ENCODE data around the gene FAM221B.

The FAM221B gene

DNA sequence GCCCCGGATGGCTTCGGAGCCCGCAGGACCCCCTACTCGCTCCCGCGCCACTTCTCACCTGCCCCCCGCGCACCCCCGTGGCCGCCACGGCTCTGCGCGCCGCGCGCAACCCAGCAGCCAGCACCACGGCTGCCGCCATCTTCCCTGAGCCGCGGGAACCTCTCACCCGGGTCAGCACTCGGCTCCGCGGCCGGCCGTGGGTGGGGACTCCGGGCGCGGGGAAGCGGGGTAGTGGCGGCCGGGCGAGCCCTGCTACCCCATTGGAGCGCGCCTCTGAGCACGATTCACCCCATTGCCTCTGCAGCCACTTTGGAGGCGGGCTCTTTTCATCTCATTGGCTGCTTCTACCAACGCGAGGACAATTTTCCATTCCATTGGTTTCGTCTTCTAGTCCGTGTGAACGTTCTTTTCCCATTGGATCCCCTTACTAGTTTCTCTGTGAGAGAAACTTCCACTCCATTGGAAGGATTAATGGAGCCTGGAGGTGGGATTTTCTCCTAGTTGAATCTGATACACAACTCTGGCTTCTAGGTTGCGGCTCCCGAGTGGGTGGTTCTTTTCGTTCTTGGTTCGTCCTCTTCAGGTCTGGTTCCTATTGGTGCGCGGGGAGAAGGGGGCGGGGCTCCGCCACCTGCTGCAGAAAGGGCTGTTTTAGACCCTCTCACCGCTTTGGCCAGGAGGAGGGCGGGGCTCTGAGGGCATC is 13.5 kb downstream of the FAM221B start, which contains the start of gene HINT2:
TSS of gene HINT2 (minus strand) at position 202 of the 703 bp plus-strand sequence. CDS start at position 139, 63 bp downstream.
- DNase-seq = peak; percentile 98

GRCh38 chr9:35814106-35814840 is 14.3 kb downstream of the FAM221B start:
- peak; percentile 33 for DNase-seq

- DNase-seq = no peak
Measured at GRCh38 chr9:35813434-35814105, 15.0 kb downstream of the FAM221B start.

- peak; percentile 96 for DNase-seq
Measured at GRCh38 chr9:35812025-35812602, 16.4 kb downstream of the FAM221B start, which contains the start of gene SPAG8. Gene SPAG8, minus strand, starts transcription at chr9:35812262. Its CDS starts 115 bp downstream, at chr9:35812147.

- DNase-seq = no peak
Measured at GRCh38 chr9:35811381-35812024, 17.0 kb downstream of the FAM221B start.

DNA sequence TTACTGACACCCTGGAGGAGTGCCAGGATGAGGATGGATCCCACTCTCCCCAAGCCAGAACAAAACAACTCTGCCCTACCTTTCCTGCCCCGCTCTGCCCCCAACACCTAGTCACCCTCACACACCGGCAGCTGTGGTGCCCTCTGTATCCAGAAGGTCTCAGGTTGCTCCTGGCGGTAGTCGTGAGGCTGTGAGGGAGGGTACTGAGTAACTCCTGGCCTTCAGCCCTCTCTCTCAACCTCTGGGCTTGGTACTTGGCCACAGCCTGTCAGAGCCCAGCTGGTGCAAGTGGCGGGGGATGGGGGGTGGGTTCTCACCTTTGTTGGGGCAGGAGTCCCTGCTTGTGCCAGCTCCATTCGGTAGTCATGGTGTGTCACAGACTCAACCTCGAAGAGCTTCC is 18.4 kb downstream of the FAM221B start:
- no peak for DNase-seq

GRCh38 chr9:35808433-35808832 is 20.1 kb downstream of the FAM221B start:
- DNase-seq = no peak

DNA sequence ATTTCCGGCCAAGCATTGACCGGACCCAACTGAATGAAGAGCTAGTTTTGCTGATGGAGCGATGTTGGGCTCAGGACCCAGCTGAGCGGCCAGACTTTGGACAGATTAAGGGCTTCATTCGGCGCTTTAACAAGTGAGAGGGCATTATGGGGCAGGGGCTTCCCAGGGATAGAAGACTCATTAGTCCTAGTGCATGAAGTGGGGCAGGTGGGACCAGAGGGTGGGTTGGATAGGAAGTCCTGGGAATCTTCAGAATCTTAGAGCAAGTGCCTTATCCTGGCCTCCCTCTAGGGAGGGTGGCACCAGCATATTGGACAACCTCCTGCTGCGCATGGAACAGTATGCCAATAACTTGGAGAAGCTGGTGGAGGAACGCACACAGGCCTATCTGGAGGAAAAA is 22.4 kb downstream of the FAM221B start:
- no peak for DNase-seq

GRCh38 chr9:35801328-35802128 is 27.0 kb downstream of the FAM221B start:
- no peak for DNase-seq

GRCh38 chr9:35800530-35800929 is 28.0 kb downstream of the FAM221B start:
- DNase-seq = no peak

DNA sequence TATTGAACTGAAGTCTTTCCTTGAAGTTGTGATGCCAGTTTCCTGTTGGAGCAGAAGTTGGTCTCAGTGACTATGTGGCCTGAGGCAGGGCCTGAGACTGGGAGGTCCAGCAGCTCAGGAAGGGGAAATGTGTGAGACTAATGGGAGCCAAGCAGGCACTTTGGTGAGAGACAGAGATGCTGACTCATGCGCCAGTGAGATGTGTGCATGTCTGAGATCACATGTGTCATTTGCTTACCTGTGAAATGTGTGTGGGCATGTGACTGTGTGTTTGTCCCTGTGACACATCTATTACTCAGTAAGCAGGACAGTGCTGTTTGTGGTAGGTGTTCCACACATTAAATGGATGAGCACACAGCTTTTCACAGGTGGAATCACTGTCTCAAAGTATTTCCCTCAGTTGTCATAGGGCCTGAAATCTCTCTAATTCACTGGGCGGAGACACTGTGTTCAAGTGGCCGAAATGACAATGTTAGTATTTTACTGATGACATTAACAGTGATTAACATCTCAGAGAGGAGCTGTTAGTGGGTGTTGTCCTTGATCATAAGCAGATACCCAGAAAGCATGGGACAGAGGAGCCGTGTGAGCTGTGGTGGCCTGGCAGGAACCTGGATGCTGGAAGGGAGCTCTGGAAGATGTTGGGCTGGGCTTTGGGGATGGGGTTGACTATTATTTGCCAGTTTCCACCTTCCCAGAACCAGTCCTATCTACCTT is 29.7 kb downstream of the FAM221B start:
- DNase-seq = peak; percentile 70

DNA sequence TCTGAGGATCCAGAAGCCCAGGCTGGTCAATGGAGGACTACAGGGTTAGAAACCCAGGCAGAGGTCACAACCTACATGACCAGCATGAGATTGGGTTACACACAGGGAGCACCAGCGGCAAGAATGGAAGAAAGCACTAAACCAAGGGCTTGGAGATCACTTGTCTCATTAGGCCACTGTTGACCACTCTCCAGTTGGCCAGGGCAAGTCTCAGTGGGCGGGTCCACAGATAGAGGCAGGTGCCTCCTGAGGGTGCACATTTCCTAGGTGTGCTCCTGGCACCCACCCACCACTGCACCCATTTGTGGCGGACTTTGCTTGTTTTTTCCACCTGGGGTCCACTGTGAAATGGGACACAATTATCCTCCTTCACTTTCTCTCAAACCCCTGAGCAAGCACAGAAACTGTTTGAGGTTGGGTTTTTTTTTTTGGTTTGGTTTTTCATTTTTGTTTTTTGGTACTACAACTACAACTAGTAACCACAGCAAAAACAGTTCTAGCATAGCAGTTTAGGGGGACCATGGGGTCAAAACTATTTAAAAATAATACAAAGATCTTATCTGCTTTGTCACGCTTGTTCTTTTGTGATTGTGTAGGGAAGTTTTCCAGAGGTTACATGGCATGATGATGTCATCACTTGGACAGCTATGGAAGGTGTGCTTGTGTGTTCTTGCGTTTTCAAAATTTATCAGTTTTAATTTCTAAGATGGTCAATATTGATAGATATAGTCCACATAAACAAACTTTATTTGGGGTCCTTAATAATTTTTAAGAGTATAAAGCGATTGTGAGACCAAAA is 31.0 kb downstream of the FAM221B start:
- DNase-seq = no peak

GRCh38 chr9:35795695-35796094 is 32.8 kb downstream of the FAM221B start:
- no peak for DNase-seq

DNA sequence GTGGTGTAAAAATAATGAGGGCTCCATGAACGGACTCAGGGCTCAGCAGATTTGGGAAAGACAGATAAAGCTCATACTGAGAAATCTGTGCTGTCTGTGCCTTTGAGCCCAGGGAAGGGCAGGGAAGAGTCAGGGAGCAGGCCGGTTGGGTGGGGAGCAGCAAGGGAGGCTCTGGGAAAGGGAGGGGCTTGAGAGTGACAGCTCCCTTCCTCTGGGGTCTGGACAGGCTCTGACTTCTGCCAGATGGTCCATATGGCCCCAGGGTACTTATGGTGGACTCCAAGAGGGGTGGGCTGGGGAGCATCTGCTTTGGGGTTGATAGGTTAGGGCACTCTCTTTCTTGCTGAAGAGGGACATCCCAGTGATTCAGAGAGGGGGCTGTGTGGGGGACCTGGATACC is 35.1 kb downstream of the FAM221B start:
- no peak for DNase-seq

DNA sequence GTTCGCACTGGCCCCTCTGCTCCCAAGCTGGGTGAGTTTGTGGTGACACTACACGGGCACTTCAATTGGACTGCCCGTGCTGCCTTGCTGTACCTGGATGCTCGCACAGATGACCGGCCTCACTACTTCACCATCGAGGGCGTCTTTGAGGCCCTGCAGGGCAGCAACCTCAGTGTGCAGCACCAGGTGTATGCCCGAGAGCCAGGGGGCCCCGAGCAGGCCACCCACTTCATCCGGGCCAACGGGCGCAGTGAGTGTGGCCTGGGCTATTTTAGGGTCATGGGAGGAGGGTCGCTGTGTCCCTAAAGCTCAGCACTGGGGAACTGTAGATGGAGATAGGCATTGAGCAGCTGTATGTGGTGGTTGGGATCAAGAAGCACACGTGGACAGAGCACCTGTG is 35.7 kb downstream of the FAM221B start:
- DNase-seq = no peak

DNA sequence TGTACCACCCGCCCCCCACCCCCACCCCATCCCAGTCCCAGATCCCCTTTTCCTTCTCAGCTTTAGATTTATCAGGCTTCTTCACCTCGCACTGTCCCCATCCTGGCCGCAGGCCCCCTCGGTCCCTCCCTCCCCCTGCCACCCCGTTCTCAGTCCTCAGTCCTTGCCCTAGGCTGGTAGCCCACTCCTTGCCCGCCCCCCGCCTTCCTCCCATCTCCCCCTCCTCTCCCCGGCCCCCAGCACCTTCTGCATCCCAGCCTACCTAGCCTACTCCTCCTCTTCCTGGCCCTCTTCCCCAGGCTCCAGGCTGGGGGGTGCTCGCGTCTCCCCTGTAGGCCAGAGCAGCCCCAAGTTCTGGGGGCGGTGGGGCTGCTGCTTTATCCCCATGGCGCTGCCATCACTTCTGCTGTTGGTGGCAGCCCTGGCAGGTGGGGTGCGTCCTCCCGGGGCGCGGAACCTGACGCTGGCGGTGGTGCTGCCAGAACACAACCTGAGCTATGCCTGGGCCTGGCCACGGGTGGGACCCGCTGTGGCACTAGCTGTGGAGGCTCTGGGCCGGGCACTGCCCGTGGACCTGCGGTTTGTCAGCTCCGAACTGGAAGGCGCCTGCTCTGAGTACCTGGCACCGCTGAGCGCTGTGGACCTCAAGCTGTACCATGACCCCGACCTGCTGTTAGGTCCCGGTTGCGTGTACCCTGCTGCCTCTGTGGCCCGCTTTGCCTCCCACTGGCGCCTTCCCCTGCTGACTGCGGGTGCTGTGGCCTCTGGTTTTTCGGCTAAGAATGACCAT is 36.3 kb downstream of the FAM221B start:
- DNase-seq = no peak

DNA sequence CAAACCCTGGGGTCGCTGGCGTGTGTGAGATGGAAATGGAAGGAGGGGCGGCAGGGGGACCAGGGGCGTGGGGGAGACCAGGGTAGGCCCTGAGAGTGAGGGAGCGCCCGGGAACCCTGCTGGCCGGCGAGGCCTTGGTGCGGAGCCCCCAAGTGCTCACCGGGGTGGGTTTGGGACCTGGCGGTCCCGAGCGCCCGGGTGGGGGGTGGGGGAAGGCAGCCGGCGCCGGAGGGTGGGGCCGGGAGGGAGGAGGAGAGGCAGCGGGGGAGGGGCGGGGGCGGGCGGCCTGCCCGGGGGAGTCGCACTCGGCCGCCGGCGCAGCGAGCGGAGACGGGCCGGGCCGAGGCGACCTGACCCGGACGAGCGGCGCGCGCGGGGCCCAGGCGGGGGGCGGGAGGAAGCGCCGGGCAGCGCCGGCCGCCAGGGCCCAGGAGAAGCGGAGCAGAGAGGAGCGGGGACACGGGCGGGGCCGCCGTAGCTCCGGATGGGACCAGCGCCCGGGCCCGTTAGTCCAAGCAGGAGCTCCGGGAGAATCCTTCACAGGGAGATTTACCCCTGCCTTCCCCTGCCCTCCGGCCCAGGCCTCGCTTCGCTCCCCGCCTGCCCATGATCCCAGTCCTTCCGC is 37.1 kb downstream of the FAM221B start, which contains the start of gene NPR2:
TSS of gene NPR2 (plus strand) at position 295 of the 625 bp plus-strand sequence. CDS start 818 bp downstream, outside the sequence.
- DNase-seq = no peak

GRCh38 chr9:35790385-35791296 is 37.9 kb downstream of the FAM221B start:
- DNase-seq = peak; percentile 45

Measured in stimulated activated CD4-positive, alpha-beta T cell treated with anti-CD3 and anti-CD28 coated beads, Interleukin-1b, Interleukin-23, amount 100 ng/mL, for 48 hours (primary cell).